T-cell (primary cell): ENCODE data around the gene CD69. TPM values are rescaled to one million over a fixed set of nuclear protein-coding genes. Genes with fewer than 3 reads are reported as not detected.

Source experiments
- ATAC-seq, 4 experiments: fragments of 200-7000 bp in 3 of 4; fragments of 150-1000 bp in 1 of 4; cut with Tn5 transposase; replicated peaks in 1 of 4; 1 replicate in 3 of 4; 2 replicates in 1 of 4; pipeline ENCODE4 v1.10.0; 2021; ENCODE audit warnings: moderate library complexity in 3 of 4, mild to moderate bottlenecking in 2 of 4, moderate number of reproducible peaks in 1 of 4
- CTCF ChIA-PET, 2 donors: fragments of 300-600 bp; sonication (Branson Sonifier 250); formaldehyde crosslinking; loops; one replicate each; lab custom pipeline; 2022; ENCODE audit warnings: antibody characterized with exemption in 2 of 2; lab: Charles Lee
- POLR2A ChIA-PET, 2 donors: fragments of 300-600 bp; sonication (Branson Sonifier 250); formaldehyde crosslinking; loops; one replicate each; lab custom pipeline; 2022; ENCODE audit warnings: antibody characterized with exemption in 2 of 2; lab: Charles Lee
- DNase-seq, 35 experiments: peaks; one replicate each; pipeline versions ENCODE4 v3.0.0 to v3.0.0-alpha.2; 2013 to 2023
- H3K27ac ChIP-seq: one replicate; pipeline ENCODE4 v1.5.1; 2013; ENCODE audit warnings: low read length
- H3K27me3 ChIP-seq, 2 experiments: replicated peaks in 1 of 2; 1 replicate in 1 of 2; 2 replicates in 1 of 2; pipeline versions ENCODE4 v1.6.1 to v1.7.0; 2013; ENCODE audit warnings: low read length in 1 of 2, mixed read lengths in 1 of 2; ENCODE audit not compliant: control insufficient read depth in 2 of 2, insufficient read depth in 2 of 2; ENCODE audit errors: extremely low read depth in 1 of 2
- H3K36me3 ChIP-seq, 2 donors: 1 replicate in 1 of 2; 2 replicates in 1 of 2; pipeline versions ENCODE4 v1.6.1 to v1.7.0; 2013; ENCODE audit warnings: low read length in 1 of 2; ENCODE audit not compliant: control insufficient read depth in 2 of 2, insufficient read depth in 1 of 2; ENCODE audit errors: extremely low read depth in 1 of 2
- H3K4me1 ChIP-seq, 2 experiments: 1 replicate in 1 of 2; 2 replicates in 1 of 2; pipeline versions ENCODE4 v1.6.1 to v1.7.0; 2013; ENCODE audit warnings: low read length in 2 of 2, mixed read lengths in 1 of 2; ENCODE audit not compliant: insufficient read depth in 2 of 2, control insufficient read depth in 1 of 2; ENCODE audit errors: extremely low read depth in 1 of 2
- H3K4me3 ChIP-seq, 2 donors: 1 replicate in 1 of 2; 2 replicates in 1 of 2; pipeline versions ENCODE4 v1.5.1 to v1.7.0; 2013; ENCODE audit warnings: mild to moderate bottlenecking in 2 of 2, low read length in 1 of 2, moderate library complexity in 1 of 2; ENCODE audit not compliant: control insufficient read depth in 1 of 2; ENCODE audit errors: extremely low read depth in 1 of 2
- H3K9me3 ChIP-seq: 2 replicates; pipeline ENCODE4 v1.7.0; 2013
- H3K27ac Mint-ChIP-seq, 2 donors: one replicate each; pipeline ENCODE4 v1.8.0; 2020 to 2021; ENCODE audit warnings: mild to moderate bottlenecking in 2 of 2, mixed read lengths in 2 of 2
- H3K27me3 Mint-ChIP-seq, 2 donors: one replicate each; pipeline ENCODE4 v1.8.0; 2021 to 2022; ENCODE audit warnings: mixed read lengths in 2 of 2
- H3K36me3 Mint-ChIP-seq: one replicate; pipeline ENCODE4 v1.8.0; 2021; ENCODE audit warnings: mixed read lengths
- H3K4me1 Mint-ChIP-seq, 3 donors: one replicate each; pipeline ENCODE4 v1.8.0; 2020 to 2022; ENCODE audit warnings: mixed read lengths in 3 of 3, mild to moderate bottlenecking in 1 of 3
- H3K4me3 Mint-ChIP-seq, 3 donors: one replicate each; pipeline ENCODE4 v1.8.0; 2020 to 2022; ENCODE audit warnings: mild to moderate bottlenecking in 3 of 3, mixed read lengths in 3 of 3, moderate library complexity in 3 of 3
- H3K9me3 Mint-ChIP-seq, 3 donors: one replicate each; pipeline ENCODE4 v1.8.0; 2020 to 2022; ENCODE audit warnings: mixed read lengths in 3 of 3
- WGBS: methylation state at CpG from one replicate; pipeline ENCODE4 v1.1.5; 2013; ENCODE audit warnings: missing lambda C conversion rate; ENCODE audit not compliant: insufficient coverage; 5-methylcytosine and 5-hydroxymethylcytosine counted together
- total RNA-seq, 35 experiments: library from RNA in 6 of 35; stranded (reverse) in 6 of 35; fragments of 120-200 nt in 1 of 35; gene quantifications; one replicate each; pipeline versions ENCODE4 v1.2.1 to v1.2.4 and lab custom pipeline; 2013 to 2026

The CD69 gene
- total RNA-seq, 5 donors from 2014 or later (not counting 1 experiment from before 2014, with no cell fraction given) = 36.7 to 746 (median 39.4) TPM

- Histone ChIP-seq H3K4me1 (peaks cover 25 to 33% of the 10 kb centered on the region in 2 experiments), H3K4me3 (no peak overlapping the region), H3K9me3 (no peaks in the 10 kb centered on the region), H3K36me3 (no peaks in the 10 kb centered on the region), H3K27ac (peak overlapping the region; percentile 79), H3K27me3 (no peaks in the 10 kb centered on the region)
- H3K9me3 Mint-ChIP-seq = peaks cover 0 to 3% (median 0%) of the 10 kb centered on the region in 3 donors
- ATAC-seq (no peak), DNase-seq (peak in 1 of 35 experiments; percentile 39)
- H3K4me1 Mint-ChIP-seq = peaks cover 49 to 61% (median 53%) of the 10 kb centered on the region in 3 donors
- no peaks in the 10 kb centered on the region for H3K27me3 Mint-ChIP-seq
- POLR2A ChIA-PET = interaction anchor here in 1 of 2 donors (0.9 kb wide), 1 partner anchor 15 kb away, joined by 3 read pairs; no protein-coding TSS in a partner anchor
- CTCF ChIA-PET = interaction anchor here (0.9 to 1.4 kb wide), 5 partner anchors 12 to 403 kb away, joined by 3 to 4 read pairs (median 3); no protein-coding TSS in a partner anchor
- H3K4me3 Mint-ChIP-seq = peak overlapping the region in 2 of 3 donors; percentile 35 to 58
- peak overlapping the region; percentile 93 to 95 for H3K27ac Mint-ChIP-seq
- peaks cover 5% of the 10 kb centered on the region for H3K36me3 Mint-ChIP-seq
- WGBS = no CpG with 5 or more reads among the region's 3 CpGs
These were observed 23.6 kb downstream of the CD69 start for GRCh38 chr12:9736936-9737705.

- ChIA-PET POLR2A (no interaction called here), CTCF (interaction anchor here in 1 of 2 donors (0.7 kb wide), 1 partner anchor 112 kb away, joined by 3 read pairs; no protein-coding TSS in a partner anchor)
- peaks cover 23% of the 10 kb centered on the region in 2 experiments for H3K4me1 ChIP-seq
- Mint-ChIP-seq H3K4me3 (no peak overlapping the region), H3K36me3 (peaks cover 4% of the 10 kb centered on the region), H3K27me3 (no peaks in the 10 kb centered on the region), H3K27ac (no peak overlapping the region), H3K4me1 (peaks cover 47 to 54% (median 53%) of the 10 kb centered on the region in 3 donors), H3K9me3 (peaks cover 0 to 3% (median 0%) of the 10 kb centered on the region in 3 donors)
- no peaks in the 10 kb centered on the region for H3K36me3 ChIP-seq
- H3K9me3 ChIP-seq = no peaks in the 10 kb centered on the region
- H3K27ac ChIP-seq = no peak overlapping the region
- WGBS = no CpG with 5 or more reads among the region's 3 CpGs
- ATAC-seq (no peak), DNase-seq (no peak)
- H3K27me3 ChIP-seq = no peaks in the 10 kb centered on the region
- H3K4me3 ChIP-seq = no peak overlapping the region
These were observed 25.1 kb downstream of the CD69 start for GRCh38 chr12:9735601-9736000.

GRCh38 chr12:9732921-9733461, 27.7 kb downstream of the CD69 start, which contains the start of gene CLECL1:
Gene CLECL1 (minus strand): TSS chr12:9733097.
- Mint-ChIP-seq H3K9me3 (no peaks in the 10 kb centered on the region), H3K4me3 (peak within 1 kb of the TSS; percentile 46 to 65 (median 58)), H3K27ac (peak within 1 kb of the TSS; percentile 62 to 68), H3K36me3 (no peaks in the 10 kb centered on the region), H3K27me3 (no peaks in the 10 kb centered on the region), H3K4me1 (peaks cover 30 to 36% (median 35%) of the 10 kb centered on the region in 3 donors)
- peak within 1 kb of the TSS; percentile 50 for H3K27ac ChIP-seq
- ChIA-PET CTCF (interaction anchor here in 1 of 2 donors (0.8 to 2.0 kb wide), 2 partner anchors 10 to 25 kb away, joined by 3 to 5 read pairs; no protein-coding TSS in a partner anchor), POLR2A (interaction anchor here in 1 of 2 donors (0.6 to 1.1 kb wide), 2 partner anchors 8 to 13 kb away, joined by 3 read pairs; no protein-coding TSS in a partner anchor)
- peak within 1 kb of the TSS in 1 of 2 donors; percentile 28 for H3K4me3 ChIP-seq
- DNase-seq = peak in 1 of 35 experiments; percentile 24
- WGBS = no CpG with 5 or more reads among the region's 8 CpGs
- H3K36me3 ChIP-seq = no peaks in the 10 kb centered on the region
- H3K4me1 ChIP-seq = peaks cover 4 to 18% of the 10 kb centered on the region in 2 experiments
- ATAC-seq = no peak
- no peaks in the 10 kb centered on the region for H3K9me3 ChIP-seq
- H3K27me3 ChIP-seq = no peaks in the 10 kb centered on the region

- H3K4me3 ChIP-seq = peak overlapping the region in 1 of 2 donors; percentile 28
- peaks cover 18 to 26% (median 24%) of the 10 kb centered on the region in 3 donors for H3K4me1 Mint-ChIP-seq
- peak overlapping the region; percentile 24 for H3K27ac ChIP-seq
- no CpG with 5 or more reads among the region's 2 CpGs for WGBS
- peak overlapping the region; percentile 15 to 59 for H3K27ac Mint-ChIP-seq
- ChIA-PET CTCF (interaction anchor here in 1 of 2 donors (0.9 kb wide), 1 partner anchor 11 kb away, joined by 5 read pairs; no protein-coding TSS in a partner anchor), POLR2A (no interaction called here)
- no peaks in the 10 kb centered on the region for H3K27me3 Mint-ChIP-seq
- H3K27me3 ChIP-seq = no peaks in the 10 kb centered on the region
- ATAC-seq = no peak
- H3K4me1 ChIP-seq = peaks cover 3 to 9% of the 10 kb centered on the region in 2 experiments
- DNase-seq = no peak
- no peaks in the 10 kb centered on the region for H3K36me3 Mint-ChIP-seq
- H3K36me3 ChIP-seq = no peaks in the 10 kb centered on the region
- no peaks in the 10 kb centered on the region for H3K9me3 Mint-ChIP-seq
- peak overlapping the region in 2 of 3 donors; percentile 37 to 52 for H3K4me3 Mint-ChIP-seq
- no peaks in the 10 kb centered on the region for H3K9me3 ChIP-seq
These were observed 28.9 kb downstream of the CD69 start for GRCh38 chr12:9731797-9732196.

- no peaks in the 10 kb centered on the region for H3K27me3 ChIP-seq
- CTCF ChIA-PET = interaction anchor here in 1 of 2 donors (0.9 kb wide), 1 partner anchor 11 kb away, joined by 5 read pairs; no protein-coding TSS in a partner anchor
- DNase-seq = no peak
- WGBS = no CpG with 5 or more reads among the region's 6 CpGs
- H3K4me1 ChIP-seq = peaks cover 3 to 5% of the 10 kb centered on the region in 2 experiments
- Mint-ChIP-seq H3K27ac (peak overlapping the region; percentile 59 to 75), H3K4me3 (peak overlapping the region in 2 of 3 donors; percentile 35 to 37), H3K27me3 (no peaks in the 10 kb centered on the region), H3K9me3 (no peaks in the 10 kb centered on the region), H3K36me3 (no peaks in the 10 kb centered on the region), H3K4me1 (peaks cover 14 to 22% (median 21%) of the 10 kb centered on the region in 3 donors)
- POLR2A ChIA-PET = no interaction called here
- peak overlapping the region in 1 of 2 donors; percentile 28 for H3K4me3 ChIP-seq
- no peaks in the 10 kb centered on the region for H3K36me3 ChIP-seq
- H3K9me3 ChIP-seq = no peaks in the 10 kb centered on the region
- H3K27ac ChIP-seq = peak overlapping the region; percentile 24
- ATAC-seq = no peak
These were observed 29.3 kb downstream of the CD69 start for GRCh38 chr12:9731393-9731792.

GRCh38 chr12:9730591-9730990, 30.1 kb downstream of the CD69 start:
- POLR2A ChIA-PET = interaction anchor here in 1 of 2 donors (0.8 kb wide), 1 partner anchor 31 kb away, joined by 4 read pairs; no protein-coding TSS in a partner anchor
- H3K4me3 ChIP-seq = no peak overlapping the region
- WGBS = 100% methylated on average over 1 of the region's 6 CpGs

More at GRCh38 chr12:9730591-9730990, 30.1 kb downstream of the CD69 start:
- Histone ChIP-seq H3K4me1 (peaks cover 3 to 5% of the 10 kb centered on the region in 2 experiments), H3K36me3 (no peaks in the 10 kb centered on the region), H3K9me3 (no peaks in the 10 kb centered on the region), H3K27ac (no peak overlapping the region), H3K27me3 (no peaks in the 10 kb centered on the region)
- no peaks in the 10 kb centered on the region for H3K27me3 Mint-ChIP-seq
- no peak overlapping the region for H3K4me3 Mint-ChIP-seq
- ATAC-seq (no peak), DNase-seq (no peak)
- H3K36me3 Mint-ChIP-seq = no peaks in the 10 kb centered on the region
- H3K27ac Mint-ChIP-seq = peak overlapping the region in 1 of 2 donors; percentile 72
- CTCF ChIA-PET = interaction anchor here (0.6 to 1.4 kb wide), 3 partner anchors 38 to 100 kb away, joined by 3 to 4 read pairs (median 3); no protein-coding TSS in a partner anchor
- H3K4me1 Mint-ChIP-seq = peaks cover 10 to 20% (median 16%) of the 10 kb centered on the region in 3 donors
- no peaks in the 10 kb centered on the region for H3K9me3 Mint-ChIP-seq
